ENCODE measurements around the gene CPNE4. TPM values are rescaled to one million over a fixed set of nuclear protein-coding genes. Genes with fewer than 3 reads are reported as not detected.

Gene CPNE4
- total and polyA plus RNA-seq, 9 of the 15 experiments (the other 6 are each of a cell fraction or from before 2014, with no cell fraction given) = not detected

DNA sequence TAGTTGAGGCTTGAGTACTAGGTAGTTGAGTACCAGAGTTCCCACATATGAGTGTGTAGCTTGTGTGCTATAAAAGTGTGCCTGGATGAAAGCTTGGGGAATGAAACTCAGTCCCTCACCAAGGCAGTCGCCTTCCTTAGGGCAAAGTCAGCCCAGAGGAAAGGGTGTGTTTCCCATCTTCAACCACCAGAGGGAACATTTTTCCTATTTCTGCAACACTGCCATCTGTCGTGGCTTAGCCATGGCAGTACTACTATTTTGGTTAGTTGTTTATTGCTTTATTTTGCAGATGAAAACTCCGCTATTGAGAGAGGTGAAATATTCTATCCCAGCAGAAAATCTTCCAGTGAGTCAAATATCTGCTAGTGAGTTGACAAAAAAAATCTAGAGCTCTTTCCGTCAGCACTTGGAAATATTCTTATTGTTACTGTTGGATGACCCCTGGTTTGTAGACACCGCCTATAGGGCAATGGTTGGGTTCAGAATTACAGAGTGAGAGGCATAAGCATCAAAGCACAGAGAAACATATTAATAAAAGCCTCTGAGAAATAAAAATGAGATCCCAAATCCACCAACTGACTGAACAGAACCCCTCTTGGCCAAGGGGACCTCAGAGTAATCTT, 239.9 kb downstream of the CPNE4 start:
- CTCF ChIA-PET (ENCODE audit: low intra/inter-chr PET ratio) = interaction anchor here (0.8 to 1.7 kb wide), 2 partner anchors 234 to 240 kb away, joined by 3 to 11 read pairs; partner anchors contain the start of gene CPNE4
- ATAC-seq (peak; percentile 95), FAIRE-seq (peak; percentile 79), DNase-seq (ENCODE audit: extremely low read depth in 1 of 4, low spot score in 3 of 4) (peak; percentile 30 to 48 (median 44))
- in situ Hi-C loops (cut with MboI) = loop anchor here (10.0 to 25.0 kb wide), 2 partner anchors 230 to 592 kb away; no protein-coding TSS in a partner anchor
- peaks cover 0 to 8% of the 10 kb centered on the region in 2 experiments; a peak in 2 of 5 replicates for H3K4me1 ChIP-seq (replicated peaks in 1 of 2; ENCODE audit: control insufficient read depth in 2 of 2, insufficient read depth in 2 of 2, low read length in 2 of 2)
- no peaks in the 10 kb centered on the region for H3K9me3 ChIP-seq (replicated peaks; ENCODE audit: control insufficient read depth, insufficient read depth, low read depth, low read length)
- BruUV-seq (replicated peaks) = no TSS peak
- no peaks in the 10 kb centered on the region for H3K27me3 ChIP-seq (ENCODE audit: control insufficient read depth in 2 of 2, insufficient read depth in 2 of 2, low read length in 2 of 2)
- H2AFZ ChIP-seq (ENCODE audit: low read depth, low read length) = no peak overlapping the region; the same call in 1 of the 2 replicates
- H3K9me1 ChIP-seq (ENCODE audit: control insufficient read depth, insufficient read depth, low read length) = no peaks in the 10 kb centered on the region
- intact Hi-C loops (cut with micrococcal nuclease) = loop anchor here (1.0 to 10.0 kb wide), 3 partner anchors 234 to 600 kb away; no protein-coding TSS in a partner anchor
- no peak overlapping the region for H3K9ac ChIP-seq (ENCODE audit: insufficient read depth in 1 of 2, low read depth in 2 of 2, low read length in 2 of 2)
- H3K4me3 ChIP-seq = no peak overlapping the region
- no peaks in the 10 kb centered on the region; the same call in 1 of the 2 replicates for H4K20me1 ChIP-seq (replicated peaks; ENCODE audit: control insufficient read depth, insufficient read depth, low read length)
- no peaks in the 10 kb centered on the region for H3K79me2 ChIP-seq (ENCODE audit: control insufficient read depth, insufficient read depth, low read length)
- POLR2A ChIA-PET = no interaction called here
- H3K4me2 ChIP-seq (ENCODE audit: insufficient read depth, low read length) = no peak overlapping the region; the same call in 1 of the 2 replicates
- H3K27ac ChIP-seq (ENCODE audit: extremely low read depth, low read depth, low read length) = no peak overlapping the region
- no peaks in the 10 kb centered on the region for H3K36me3 ChIP-seq (ENCODE audit: control insufficient read depth, insufficient read depth, low read length)
- WGBS (ENCODE audit: insufficient coverage, low coverage, missing lambda C conversion rate) = 0% methylated on average over 4 of the region's 5 CpGs
- TF ChIP-seq, protein P1, sequence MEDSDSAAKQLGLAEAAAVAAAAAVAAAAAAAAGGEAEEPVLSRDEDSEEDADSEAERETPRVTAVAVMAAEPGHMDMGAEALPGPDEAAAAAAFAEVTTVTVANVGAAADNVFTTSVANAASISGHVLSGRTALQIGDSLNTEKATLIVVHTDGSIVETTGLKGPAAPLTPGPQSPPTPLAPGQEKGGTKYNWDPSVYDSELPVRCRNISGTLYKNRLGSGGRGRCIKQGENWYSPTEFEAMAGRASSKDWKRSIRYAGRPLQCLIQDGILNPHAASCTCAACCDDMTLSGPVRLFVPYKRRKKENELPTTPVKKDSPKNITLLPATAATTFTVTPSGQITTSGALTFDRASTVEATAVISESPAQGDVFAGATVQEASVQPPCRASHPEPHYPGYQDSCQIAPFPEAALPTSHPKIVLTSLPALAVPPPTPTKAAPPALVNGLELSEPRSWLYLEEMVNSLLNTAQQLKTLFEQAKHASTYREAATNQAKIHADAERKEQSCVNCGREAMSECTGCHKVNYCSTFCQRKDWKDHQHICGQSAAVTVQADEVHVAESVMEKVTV (CRISPR knock-in tag; IDR thresholded peaks at IDR 0.05) = peak; percentile 33; the same call in 1 of the 2 replicates
- peak; percentile 27; the same call in 1 of the 2 replicates for TF ChIP-seq FOXJ2 (tag; IDR thresholded peaks at IDR 0.05)
- peak; percentile 52 to 70 for TF ChIP-seq RAD21 (CRISPR knock-in tag; conservative IDR thresholded peaks at IDR 0.05 in 1 of 2, IDR thresholded peaks at IDR 0.05 in 1 of 2)
- TF ChIP-seq, protein P2, sequence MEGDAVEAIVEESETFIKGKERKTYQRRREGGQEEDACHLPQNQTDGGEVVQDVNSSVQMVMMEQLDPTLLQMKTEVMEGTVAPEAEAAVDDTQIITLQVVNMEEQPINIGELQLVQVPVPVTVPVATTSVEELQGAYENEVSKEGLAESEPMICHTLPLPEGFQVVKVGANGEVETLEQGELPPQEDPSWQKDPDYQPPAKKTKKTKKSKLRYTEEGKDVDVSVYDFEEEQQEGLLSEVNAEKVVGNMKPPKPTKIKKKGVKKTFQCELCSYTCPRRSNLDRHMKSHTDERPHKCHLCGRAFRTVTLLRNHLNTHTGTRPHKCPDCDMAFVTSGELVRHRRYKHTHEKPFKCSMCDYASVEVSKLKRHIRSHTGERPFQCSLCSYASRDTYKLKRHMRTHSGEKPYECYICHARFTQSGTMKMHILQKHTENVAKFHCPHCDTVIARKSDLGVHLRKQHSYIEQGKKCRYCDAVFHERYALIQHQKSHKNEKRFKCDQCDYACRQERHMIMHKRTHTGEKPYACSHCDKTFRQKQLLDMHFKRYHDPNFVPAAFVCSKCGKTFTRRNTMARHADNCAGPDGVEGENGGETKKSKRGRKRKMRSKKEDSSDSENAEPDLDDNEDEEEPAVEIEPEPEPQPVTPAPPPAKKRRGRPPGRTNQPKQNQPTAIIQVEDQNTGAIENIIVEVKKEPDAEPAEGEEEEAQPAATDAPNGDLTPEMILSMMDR (IDR thresholded peaks at IDR 0.05 in 2 of 3, conservative IDR thresholded peaks at IDR 0.05 in 1 of 3; ENCODE audit: insufficient read depth in 2 of 3, low read depth in 1 of 3, low read length in 3 of 3) = peak; percentile 68 to 98 (median 89)
- no peak for TF ChIP-seq SAFB2 (IDR thresholded peaks at IDR 0.05; ENCODE audit: borderline replicate concordance, low read depth, low read length, severe bottlenecking)
- no peak for TF ChIP-seq CCAR2 (IDR thresholded peaks at IDR 0.05; ENCODE audit: low read depth, low read length)
- TF ChIP-seq, protein P3, sequence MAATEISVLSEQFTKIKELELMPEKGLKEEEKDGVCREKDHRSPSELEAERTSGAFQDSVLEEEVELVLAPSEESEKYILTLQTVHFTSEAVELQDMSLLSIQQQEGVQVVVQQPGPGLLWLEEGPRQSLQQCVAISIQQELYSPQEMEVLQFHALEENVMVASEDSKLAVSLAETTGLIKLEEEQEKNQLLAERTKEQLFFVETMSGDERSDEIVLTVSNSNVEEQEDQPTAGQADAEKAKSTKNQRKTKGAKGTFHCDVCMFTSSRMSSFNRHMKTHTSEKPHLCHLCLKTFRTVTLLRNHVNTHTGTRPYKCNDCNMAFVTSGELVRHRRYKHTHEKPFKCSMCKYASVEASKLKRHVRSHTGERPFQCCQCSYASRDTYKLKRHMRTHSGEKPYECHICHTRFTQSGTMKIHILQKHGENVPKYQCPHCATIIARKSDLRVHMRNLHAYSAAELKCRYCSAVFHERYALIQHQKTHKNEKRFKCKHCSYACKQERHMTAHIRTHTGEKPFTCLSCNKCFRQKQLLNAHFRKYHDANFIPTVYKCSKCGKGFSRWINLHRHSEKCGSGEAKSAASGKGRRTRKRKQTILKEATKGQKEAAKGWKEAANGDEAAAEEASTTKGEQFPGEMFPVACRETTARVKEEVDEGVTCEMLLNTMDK (IDR thresholded peaks at IDR 0.05; ENCODE audit: borderline replicate concordance, insufficient read depth, low read depth, low read length, poor library complexity, severe bottlenecking) = peak; percentile 59
- TF ChIP-seq HDGF (IDR thresholded peaks at IDR 0.05) = no peak
- TF ChIP-seq CSDE1 (IDR thresholded peaks at IDR 0.05) = no peak
- no peak for TF ChIP-seq ZNF717 (CRISPR knock-in tag; IDR thresholded peaks at IDR 0.05)
- no peak for TF ChIP-seq ZNF184 (CRISPR knock-in tag; IDR thresholded peaks at IDR 0.05)

All from K562 (cell line).